SIG-M5 treated with dmso at 0.1 percent for 504 hours (cell line): ENCODE data around the gene TPT1.
"Not testable (repeated sequence)": the region's sequence is repeated elsewhere in the genome, so short reads cannot be mapped to it uniquely, and the experiment has no call there.

Experiments
- DNase-seq: peaks from one replicate; lab custom pipeline; 2025; ENCODE audit not compliant: unreplicated experiment; lab: John Stamatoyannopoulos, UW

TPT1 gene

DNA sequence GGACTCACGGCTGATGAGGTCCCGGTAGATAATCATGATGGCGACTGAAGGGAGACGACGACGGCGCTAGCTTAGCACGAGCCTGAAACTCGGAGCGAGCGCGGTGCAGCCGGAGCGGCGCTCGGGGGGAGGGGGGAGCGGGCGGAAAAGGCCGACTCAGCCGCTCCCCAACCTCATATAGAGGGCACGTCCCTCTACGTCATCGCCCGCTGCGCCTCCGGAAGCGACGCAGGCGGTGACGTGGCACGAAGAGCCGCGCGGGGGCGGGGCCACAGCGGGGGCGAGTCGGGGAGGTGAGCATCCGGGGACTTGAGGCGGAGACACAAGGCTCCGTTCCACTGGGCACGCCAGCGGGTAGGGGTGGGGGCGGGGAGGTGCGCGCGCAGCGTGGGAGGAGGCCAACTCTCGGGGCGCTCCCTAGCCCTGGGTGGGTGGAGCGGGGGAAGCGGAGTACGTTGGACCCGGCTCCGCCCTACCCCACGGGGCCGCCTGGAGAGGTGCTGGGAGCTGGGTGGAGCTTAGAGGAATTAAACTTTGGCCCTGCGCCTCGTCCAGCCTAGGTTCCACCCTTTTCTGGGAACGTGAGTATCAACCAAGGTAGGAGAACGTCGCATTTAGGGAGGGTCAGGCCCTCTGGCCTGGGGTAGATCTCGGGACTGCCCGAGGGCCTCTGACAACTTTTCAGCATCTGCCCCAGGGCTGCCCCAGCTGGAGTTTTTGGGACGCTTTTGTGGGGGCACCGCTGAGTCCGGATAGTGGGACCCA, at the start of gene TPT1:
TSS of gene TPT1 (minus strand) at position 150 of the 765 bp plus-strand sequence. CDS start at position 36, 114 bp downstream.
- peak; percentile 100 for DNase-seq

DNA sequence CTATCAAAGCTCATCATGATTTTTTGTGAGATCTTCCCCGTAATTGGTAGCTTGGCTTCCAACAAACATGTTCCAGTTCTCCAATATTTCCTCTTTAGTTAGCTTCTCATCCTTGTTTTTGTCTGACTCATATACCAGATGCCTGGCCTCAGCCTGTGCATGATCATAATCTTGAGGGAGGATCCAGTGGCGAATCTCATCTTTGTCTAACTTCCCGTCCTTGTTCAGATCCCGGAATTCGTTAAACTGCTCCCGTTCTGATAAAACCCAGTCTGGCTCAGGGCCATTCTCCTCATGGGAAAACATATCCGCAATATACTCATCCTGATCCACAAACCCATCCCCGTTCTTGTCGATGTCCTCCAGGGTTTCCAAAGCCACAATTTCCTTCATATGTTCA, 49.4 kb upstream of the TPT1 start:
- not testable (repeated sequence) for DNase-seq

DNA sequence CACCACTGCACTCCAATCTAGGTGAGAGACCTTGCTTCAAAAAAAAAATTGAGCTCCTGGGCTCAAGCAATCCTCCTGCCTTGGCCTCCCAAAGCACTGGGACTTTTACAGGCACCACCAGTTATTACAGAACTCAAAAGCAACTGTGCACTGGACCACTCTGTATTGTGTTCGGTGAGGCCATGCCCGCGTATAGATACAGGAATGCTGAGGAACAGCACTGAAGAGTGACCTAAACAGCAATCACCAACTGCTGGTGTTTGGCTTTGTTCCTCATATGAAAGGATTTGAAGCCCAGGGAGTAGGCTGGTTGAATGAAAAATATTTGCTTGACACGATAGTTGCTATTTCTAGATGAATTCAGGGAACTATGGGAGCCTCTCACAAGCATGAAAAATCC, 47.7 kb upstream of the TPT1 start:
- DNase-seq, result no peak

DNA sequence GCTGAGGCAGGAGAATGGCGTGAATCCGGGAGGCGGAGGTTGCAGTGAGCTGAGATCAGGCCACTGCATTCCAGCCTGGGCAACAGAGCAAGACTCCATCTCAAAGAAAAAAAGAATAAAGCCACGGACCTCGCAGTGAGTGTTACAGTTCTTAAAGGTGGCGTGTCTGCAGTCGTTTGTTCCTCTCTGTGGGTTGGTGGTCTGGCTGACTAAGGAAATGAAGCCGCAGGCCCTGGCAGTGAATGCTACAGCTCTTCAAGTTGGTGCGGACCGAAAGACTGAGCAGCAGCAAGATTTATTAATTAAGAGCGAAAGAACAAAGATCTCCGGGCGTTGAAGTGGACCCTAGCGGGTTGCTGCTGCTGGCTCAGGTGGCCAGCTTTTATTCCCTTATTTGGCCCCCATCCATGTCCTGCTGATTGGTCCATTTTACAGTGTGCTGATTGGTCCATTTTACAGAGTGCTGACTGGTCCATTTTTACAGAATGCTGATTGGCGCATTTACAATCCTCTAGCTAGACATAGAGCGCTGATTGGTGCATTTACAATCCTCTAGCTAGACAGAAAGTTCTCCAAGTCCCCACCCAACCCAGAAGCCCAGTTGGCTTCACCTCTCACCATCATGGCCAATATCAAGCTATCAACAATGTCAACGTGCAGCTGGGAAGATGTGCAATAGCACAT, 46.1 kb upstream of the TPT1 start:
- DNase-seq, result not testable (repeated sequence)

DNA sequence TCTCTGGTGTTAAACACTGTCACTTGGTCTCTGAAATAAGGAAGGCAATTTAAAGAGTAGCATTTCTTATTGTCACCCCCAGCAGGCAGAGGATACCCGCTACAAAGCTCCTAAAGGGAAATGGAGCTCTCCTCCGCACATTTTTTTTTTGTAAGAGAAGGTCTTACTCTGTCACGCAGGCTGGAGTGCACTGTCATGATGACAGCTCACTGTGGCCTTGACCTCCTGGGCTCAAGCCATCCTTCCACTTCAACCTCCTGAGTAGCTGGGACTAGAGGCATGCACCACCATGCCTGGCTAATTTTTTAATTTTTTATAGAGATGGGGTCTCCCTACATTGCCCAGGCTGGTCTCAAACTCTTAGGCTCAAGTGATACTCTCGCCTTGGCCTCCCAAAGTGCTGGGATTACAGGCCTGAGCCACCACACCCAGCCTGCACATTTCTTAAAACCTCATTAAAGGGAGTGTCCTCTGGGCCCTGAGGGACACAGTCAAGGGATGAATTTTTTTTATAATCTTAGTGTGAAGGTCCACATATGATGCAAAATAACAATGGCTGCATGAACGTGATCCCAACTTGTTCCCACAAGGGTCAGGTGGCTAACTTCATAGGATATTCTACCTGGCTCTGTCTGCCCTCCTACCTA, 45.0 kb upstream of the TPT1 start:
- no peak for DNase-seq

DNA sequence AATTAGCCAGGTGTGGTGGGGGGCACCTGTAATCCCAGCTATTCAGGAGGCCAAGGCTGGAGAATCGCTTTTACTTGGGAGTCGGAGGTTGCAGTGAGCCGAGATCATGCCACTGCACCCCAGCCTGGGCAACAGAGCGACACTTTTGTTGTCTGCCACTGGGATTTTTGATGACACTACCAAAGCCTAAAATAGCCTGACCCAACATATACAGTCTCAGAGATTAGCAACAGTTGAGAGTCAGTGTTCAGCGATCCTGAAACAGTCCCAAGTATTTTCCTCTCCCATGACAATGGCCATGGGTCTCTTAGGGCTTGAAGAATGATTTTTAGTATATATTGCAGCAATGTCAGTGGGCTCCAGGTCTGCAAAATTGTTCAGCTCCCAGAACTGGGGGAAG, 44.3 kb upstream of the TPT1 start:
- no peak for DNase-seq

DNA sequence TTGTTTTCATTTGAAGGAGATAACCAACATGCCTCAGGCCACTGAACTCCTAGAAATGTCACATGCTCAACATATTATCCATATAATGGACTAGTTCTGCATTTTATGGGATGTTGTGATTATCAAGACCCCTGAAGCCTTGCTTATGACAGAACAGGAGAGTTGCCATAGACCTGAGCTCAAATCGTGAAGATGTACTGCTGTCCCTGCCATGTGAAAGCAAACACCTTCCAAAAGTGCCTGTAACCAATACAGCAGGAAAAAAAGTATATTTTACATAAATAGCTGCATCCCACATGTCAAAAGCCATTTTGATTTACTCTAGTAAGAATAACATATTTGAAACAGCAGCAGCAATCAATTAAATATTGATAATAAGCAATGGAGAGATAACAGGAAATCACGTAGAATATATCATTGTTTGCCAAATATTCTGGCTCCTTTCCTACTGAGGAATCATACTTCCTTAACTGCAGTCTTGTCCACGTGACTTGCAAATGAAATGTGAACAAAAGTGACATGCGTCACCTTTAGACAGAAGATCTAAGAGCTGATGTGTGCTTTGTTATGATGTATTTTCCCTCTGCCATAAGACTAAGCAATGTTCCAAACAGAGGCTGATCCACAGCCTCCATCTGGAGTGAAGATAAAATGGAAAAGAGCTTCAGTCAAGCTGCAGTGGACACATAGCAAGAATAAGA, 43.6 kb upstream of the TPT1 start:
- no peak for DNase-seq

DNA sequence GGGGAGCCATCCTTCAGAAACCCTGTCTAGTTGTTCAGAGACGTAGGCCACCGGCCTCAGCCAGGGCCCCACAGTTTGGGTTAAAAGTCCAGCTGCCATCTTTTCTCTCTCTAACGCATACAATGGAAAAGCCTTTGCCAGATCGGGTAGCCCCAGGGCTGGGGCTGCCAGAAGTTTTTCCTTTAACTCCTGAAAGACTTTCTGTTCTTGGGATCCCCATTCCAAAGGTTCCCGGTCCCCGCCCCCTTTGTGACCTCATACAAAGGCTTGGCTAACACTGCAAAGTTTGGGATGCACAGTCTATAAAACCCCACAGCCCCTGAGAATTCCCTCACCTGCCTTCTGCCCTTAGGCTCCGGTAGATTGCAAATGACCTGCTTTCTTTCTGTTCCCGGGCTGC, 41.8 kb upstream of the TPT1 start:
- not testable (repeated sequence) for DNase-seq

DNA sequence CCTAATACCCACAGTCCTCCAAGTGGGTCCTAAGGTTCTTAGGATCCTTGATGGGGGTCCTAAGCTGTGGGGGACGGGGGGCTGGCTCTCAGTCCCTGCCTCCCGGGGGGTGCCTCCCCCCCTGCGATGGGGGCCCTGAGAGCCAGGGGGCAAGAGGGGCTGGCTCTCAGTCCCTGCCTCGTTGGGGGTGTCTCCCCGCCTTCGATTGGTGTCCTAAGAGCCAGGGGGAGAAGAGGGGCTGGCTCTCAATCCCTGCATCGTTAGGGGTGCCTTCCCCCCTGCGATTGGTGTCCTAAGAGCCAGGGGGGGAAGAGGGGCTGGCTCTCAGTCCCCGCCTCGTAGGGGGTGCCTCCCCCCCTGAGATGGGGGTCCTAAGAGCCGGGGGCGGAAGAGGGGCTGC, 40.2 kb upstream of the TPT1 start:
- DNase-seq, result no peak

DNA sequence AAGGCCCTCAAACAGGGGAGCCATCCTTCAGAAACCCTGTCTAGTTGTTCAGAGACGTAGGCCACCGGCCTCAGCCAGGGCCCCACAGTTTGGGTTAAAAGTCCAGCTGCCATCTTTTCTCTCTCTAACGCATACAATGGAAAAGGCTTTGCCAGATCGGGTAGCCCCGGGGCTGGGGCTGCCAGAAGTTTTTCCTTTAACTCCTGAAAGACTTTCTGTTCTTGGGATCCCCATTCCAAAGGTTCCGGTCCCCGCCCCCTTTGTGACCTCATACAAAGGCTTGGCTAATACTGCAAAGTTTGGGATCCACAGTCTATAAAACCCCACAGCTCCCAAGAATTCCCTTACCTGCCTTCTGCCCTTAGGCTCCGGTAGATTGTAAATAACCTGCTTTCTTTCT, 39.7 kb upstream of the TPT1 start:
- not testable (repeated sequence) for DNase-seq

DNA sequence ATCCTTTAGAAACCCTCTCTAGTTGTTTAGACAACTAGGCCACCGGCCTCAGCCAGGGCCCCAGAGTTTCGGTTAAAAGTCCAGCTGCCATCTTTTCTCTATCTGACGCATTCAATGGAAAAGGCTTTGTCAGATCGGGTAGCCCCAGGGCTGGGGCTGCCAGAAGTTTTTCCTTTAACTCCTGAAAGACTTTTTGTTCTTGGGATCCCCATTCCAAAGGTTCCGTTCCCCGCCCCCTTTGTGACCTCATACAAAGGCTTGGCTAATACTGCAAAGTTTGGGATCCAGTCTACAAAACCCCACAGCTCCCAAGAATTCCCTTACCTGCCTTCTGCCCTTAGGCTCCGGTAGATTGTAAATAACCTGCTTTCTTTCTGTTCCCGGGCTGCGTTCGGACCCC, 38.5 kb upstream of the TPT1 start:
- not testable (repeated sequence) for DNase-seq

DNA sequence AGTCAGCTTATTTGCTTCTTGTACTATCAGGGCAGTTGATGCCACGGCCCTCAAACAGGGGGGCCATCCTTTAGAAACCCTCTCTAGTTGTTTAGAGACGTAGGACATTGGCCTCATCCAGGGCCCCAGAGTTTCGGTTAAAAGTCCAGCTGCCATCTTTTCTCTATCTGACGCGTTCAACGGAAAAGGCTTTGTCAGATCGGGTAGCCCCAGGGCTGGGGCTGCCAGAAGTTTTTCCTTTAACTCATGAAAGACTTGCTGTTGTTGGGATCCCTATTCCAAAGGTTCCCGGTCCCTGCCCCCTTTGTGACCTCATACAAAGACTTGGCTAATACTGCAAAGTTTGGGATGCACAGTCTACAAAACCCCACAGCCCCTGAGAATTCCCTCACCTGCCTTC, 37.8 kb upstream of the TPT1 start:
- DNase-seq, result not testable (repeated sequence)

DNA sequence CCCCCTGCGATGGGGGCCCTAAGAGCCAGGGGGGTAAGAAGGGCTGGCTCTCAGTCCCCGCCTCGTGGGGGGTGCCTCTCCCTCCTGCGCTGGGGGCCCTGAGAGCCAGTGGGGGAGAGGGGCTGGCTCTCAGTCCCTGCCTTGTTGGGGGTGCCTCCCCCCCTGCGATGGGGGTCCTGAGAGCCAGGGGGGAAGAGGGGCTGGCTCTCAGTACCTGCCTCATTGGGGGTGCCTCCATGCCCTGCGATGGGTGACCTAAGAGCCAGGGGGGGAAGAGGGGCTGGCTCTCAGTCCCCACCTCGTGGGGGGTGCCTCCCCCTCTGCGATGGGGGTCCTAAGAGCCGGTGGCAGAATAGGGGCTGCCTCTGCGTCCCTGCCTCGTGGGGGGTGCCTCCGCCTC, 36.3 kb upstream of the TPT1 start:
- not testable (repeated sequence) for DNase-seq

DNA sequence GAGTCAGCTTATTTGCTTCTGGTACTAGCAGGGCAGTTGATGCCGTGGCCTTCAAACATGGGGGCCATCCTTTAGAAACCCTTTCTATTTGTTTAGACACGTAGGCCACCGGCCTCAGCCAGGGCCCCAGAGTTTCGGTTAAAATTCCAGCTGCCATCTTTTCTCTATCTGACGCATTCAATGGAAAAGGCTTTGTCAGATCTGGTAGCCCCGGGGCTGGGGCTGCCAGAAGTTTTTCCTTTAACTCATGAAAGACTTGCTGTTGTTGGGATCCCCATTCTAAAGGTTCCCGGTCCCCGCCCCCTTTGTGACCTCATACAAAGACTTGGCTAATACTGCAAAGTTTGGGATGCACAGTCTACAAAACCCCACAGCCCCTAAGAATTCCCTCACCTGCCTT, 35.7 kb upstream of the TPT1 start:
- not testable (repeated sequence) for DNase-seq

DNA sequence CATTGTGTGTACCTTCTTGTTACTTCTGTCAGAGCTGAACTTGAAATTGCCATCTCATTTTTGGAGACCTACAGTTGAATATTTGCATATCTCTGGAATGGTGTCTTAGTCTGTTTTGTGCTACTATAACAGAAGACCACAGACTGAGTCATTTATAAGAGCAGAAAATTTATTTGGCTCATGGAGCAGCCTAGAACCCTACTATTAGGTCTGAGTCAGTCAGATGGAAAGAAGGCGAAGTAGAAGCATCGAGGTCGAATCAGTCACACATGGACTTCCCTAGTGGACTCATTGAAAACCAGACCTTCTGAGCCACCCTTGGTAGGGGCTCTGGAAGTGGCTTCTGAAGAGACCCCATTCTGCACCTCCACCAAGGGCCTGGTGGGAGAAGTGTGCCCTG, 33.9 kb upstream of the TPT1 start:
- no peak for DNase-seq

DNA sequence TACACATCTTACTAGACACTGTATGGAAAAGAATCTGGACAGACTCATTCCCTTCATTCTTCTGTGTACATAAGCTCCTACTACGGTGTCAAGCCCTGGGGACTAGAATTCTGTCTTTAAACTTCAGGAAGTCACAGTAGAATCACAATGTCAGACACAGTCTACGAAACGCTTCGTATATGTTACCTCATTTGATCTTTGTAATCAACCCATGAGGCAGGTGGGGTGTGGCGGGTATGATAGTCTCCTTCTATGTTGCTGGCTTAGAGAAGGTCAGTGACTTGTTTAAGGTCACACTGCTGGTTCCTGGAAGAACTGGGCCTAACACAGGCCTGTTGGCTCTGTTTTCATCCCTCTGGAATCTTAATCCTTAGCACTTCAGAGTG, 32.2 kb upstream of the TPT1 start:
- no peak for DNase-seq

DNA sequence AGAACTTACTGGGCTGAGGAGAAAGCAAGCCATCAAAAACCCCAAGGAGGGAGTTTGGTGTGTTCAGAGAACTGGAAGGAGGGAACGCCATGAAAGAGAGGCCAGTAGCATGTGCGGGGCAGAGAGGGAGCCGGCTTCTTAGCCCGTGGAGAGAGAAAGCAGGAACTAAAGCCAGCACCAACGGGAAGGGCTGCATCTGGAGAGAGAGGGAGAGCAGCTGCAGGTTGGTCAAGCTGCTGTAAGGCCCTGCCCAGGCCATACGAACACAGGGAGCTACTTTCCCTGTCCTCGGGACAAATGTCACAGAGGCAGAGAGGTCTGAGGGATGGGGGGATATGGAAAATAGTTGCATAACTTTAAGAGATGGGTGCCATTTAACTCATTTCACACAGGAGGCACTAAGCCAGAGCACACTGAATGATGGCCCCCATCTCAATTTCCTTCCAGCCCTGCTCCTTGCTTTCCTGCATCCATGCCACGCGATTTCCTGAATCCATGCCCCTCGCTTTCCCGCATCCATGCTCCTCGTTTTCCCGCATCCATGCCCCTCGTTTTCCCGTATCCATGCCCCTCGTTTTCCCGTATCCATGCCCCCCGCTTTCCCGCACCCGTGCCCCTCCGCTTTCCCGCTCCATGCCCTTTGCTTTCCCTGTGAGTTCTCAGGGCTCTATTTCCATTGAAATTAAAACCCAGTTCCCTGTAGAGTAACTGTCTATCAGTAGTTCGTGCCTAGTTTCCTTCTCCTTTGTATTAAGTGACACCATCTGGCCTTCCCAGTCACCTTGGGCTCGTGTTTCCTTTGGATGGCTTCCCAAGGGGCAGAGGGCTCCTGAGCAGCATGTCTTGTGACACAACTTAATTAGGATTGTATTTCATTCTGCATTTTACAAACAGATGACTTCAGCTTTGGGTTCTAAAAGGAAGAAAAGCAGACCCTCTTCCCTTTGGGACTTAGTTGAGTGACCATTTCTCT, 31.5 kb upstream of the TPT1 start:
- no peak for DNase-seq

DNA sequence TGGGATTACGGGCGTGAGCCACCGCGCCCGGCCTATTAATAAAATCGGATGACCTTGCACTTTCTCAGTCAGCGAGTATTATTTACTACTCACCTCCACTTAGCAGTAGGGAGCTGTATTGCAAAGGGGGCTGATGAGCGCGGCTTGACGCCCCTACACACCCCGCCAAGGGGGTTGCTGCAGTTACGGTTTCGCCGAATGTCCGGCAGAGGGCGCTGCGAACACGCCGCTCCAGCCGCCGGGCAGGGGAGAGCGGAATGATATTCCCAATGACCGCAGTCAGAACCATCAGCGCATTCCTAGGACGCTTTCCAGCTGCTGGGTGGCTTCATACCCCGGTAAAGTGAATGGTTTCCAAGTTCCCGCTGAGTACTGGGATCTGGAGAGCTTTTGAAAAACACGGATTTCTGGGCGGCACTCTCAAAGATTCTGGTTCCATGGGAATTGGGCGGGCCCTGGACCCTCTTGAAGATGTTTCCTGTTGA, 30.0 kb upstream of the TPT1 start:
- DNase-seq, result peak; percentile 20

DNA sequence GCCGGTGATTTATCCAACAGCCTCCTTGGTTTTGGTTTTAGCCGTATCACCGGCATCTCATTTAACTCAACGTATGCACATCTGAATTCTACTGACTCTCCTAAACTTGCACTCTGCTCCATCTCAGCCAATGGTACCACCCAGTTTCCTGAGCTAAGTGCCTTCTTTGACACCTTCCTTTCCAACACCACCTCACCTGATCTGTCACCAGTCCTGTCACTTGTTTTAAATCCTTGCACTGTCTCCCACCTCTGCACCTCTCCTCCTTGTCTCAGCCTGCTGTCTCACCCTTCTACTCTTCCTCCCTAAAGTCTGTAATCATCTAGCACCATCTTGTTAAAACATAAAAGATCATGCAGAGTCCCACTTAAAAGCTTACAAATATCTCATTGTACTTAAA, 28.1 kb upstream of the TPT1 start:
- DNase-seq, result no peak

DNA sequence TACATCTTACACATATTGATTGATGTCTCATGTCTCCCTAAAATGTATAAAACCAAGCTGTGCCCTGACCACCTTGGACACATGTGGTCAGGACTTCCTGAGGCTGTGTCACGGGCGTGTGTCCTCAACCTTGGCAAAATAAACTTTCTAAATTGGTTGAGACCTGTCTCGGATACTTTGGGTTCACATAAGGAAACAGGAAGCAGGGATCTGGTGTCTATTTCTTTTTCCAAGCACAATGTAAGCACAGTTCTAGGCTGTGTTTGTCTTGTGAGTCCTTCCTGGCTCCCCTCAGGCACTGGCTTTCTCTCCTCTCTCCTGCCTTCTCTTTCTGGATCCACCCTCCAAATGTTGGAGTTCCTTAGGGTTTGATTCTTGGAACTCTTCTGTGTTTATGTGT, 27.6 kb upstream of the TPT1 start:
- DNase-seq, result no peak
